WI38 (cell line): ENCODE results near the gene KIAA1217.

Experiments
- H3K4me3 ChIP-seq: 2 replicates; pipeline ENCODE4 v1.5.1; 2011; ENCODE audit warnings: low read depth, mild to moderate bottlenecking, control low read depth, low read length
- CTCF ChIP-seq: IDR thresholded peaks from 2 replicates; pipeline ENCODE4 v1.5.1; 2012; ENCODE audit warnings: low read depth, mild to moderate bottlenecking, control low read depth, low read length

Gene KIAA1217

GRCh38 chr10:24449769-24450310 is 240.9 kb downstream of the KIAA1217 start:
- peak overlapping the region; percentile 37 for H3K4me3 ChIP-seq
- TF ChIP-seq CTCF = no peak

- no peak overlapping the region for H3K4me3 ChIP-seq
- no peak for TF ChIP-seq CTCF
Measured at GRCh38 chr10:24451325-24451820, 242.4 kb downstream of the KIAA1217 start.

GRCh38 chr10:24452030-24452429 is 243.1 kb downstream of the KIAA1217 start:
- H3K4me3 ChIP-seq = no peak overlapping the region
- no peak for TF ChIP-seq CTCF

GRCh38 chr10:24453404-24453830 is 244.5 kb downstream of the KIAA1217 start:
- H3K4me3 ChIP-seq = no peak overlapping the region
- TF ChIP-seq CTCF = no peak

- no peak for TF ChIP-seq CTCF
- H3K4me3 ChIP-seq = no peak overlapping the region
Measured at GRCh38 chr10:24453973-24454372, 245.0 kb downstream of the KIAA1217 start.

GRCh38 chr10:24455447-24455846 is 246.5 kb downstream of the KIAA1217 start:
- no peak overlapping the region for H3K4me3 ChIP-seq
- no peak for TF ChIP-seq CTCF

GRCh38 chr10:24456322-24456721 is 247.4 kb downstream of the KIAA1217 start:
- H3K4me3 ChIP-seq = no peak overlapping the region
- no peak for TF ChIP-seq CTCF
